ENCODE measurements around the gene SFR1.

GRCh38 chr10:104155591-104155990, 33.6 kb downstream of the SFR1 start:
- TF ChIP-seq POLR2A (IDR thresholded peaks at IDR 0.05; ENCODE audit: low read depth, low read length), result no peak
- TF ChIP-seq POLR2AphosphoS5 (IDR thresholded peaks at IDR 0.05; ENCODE audit: low read depth, low read length), result no peak
- no peak for TF ChIP-seq TAF1 (IDR thresholded peaks at IDR 0.05; ENCODE audit: low read depth, low read length)
- TF ChIP-seq POU2F2 (IDR thresholded peaks at IDR 0.05; ENCODE audit: low read depth, low read length), result no peak

All from GM12891 (cell line).